ENCODE measurements around the gene SNRNP35.
"Not testable (repeated sequence)": the region's sequence is repeated elsewhere in the genome, so short reads cannot be mapped to it uniquely, and the experiment has no call there.

SNRNP35 gene

DNA sequence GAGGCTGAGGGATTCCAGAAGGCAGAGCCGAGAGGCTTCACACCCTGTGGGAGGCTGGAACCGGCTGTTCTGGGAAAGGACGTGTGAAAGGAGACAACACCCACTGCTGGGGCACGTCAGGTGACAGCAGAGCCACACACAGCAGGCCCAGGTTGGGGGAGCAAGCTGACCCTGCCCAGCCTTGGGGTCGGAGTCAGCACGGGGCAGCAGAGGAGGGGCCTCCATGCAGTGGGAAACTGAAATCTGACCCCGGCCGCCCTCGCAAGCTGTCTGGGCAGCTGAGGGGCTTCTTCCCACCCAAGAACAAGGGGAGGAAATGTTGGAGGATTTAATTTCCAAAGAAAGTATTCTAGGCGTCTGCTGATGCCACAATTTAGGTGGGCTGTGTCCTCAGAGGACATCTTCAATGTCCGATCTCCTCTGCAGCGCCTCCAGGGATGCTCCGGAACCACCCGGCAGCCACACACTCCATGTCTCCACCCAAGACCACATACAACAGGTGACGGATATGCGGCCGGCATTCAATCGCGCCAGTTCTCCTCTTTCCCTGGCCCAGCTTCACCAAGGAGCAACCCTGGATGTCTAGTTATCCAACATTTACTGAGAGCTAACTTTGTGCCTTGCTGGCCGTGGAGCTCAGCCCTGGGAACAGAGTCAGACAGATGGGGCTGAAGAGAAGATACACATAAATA is 30.7 kb downstream of the SNRNP35 start:
- no peak overlapping the region for H3K27ac ChIP-seq (ENCODE audit: insufficient read depth in 1 of 2, low read depth in 1 of 2, low read length in 2 of 2, poor library complexity in 1 of 2, severe bottlenecking in 2 of 2)
- H3K9me3 ChIP-seq (ENCODE audit: control extremely low read depth in 1 of 5, control insufficient read depth in 4 of 5, insufficient read depth in 2 of 5, low read depth in 1 of 5, low read length in 4 of 5) = no peaks in the 10 kb centered on the region
- no peaks in the 10 kb centered on the region for H3K36me3 ChIP-seq (ENCODE audit: control insufficient read depth in 4 of 4, insufficient read depth in 4 of 4, low read length in 3 of 4)
- no peaks in the 10 kb centered on the region for H3K27me3 ChIP-seq (replicated peaks in 2 of 5; ENCODE audit: control insufficient read depth in 4 of 5, insufficient read depth in 5 of 5, low read length in 4 of 5)
- CTCF ChIA-PET = no interaction called here
- POLR2A ChIA-PET = no interaction called here
- H3K4me3 ChIP-seq (ENCODE audit: control insufficient read depth in 1 of 7, extremely low read depth in 1 of 7, insufficient read depth in 4 of 7, low read depth in 2 of 7, low read length in 6 of 7) = no peak overlapping the region
- DNase-seq = no peak
- H3K4me1 ChIP-seq (ENCODE audit: control extremely low read depth in 1 of 4, control insufficient read depth in 4 of 4, insufficient read depth in 4 of 4, low read length in 3 of 4) = peaks cover 0 to 9% (median 8%) of the 10 kb centered on the region in 4 experiments
- WGBS (ENCODE audit: insufficient coverage) = 93% methylated on average over 17 of the region's 20 CpGs

DNA sequence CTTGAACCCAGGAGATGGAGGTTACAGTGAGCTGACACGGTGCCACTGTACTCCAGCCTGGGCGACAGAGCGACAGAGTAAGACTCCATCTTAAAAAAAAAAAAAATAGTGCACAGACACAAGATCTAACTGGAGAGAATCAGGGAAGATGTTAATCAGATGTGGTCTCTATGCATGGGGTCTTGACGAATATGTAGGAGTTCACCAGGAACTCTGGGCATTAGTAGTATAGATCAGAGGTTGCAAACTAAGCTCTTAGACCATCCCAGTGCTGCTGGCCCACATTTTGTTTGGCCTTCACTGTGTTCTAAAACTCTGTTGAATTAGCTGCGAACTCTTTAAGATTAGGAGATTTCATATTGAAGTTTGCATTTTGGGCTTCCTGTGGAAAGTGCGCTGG is 31.6 kb downstream of the SNRNP35 start:
- WGBS (ENCODE audit: insufficient coverage) = 100% methylated on average over 5 of the region's 6 CpGs

GRCh38 chr12:123490089-123490488 is 32.1 kb downstream of the SNRNP35 start:
- Histone ChIP-seq H3K36me3 (ENCODE audit: control insufficient read depth in 4 of 4, insufficient read depth in 4 of 4, low read length in 3 of 4) (no peaks in the 10 kb centered on the region), H3K4me3 (ENCODE audit: control insufficient read depth in 1 of 7, extremely low read depth in 1 of 7, insufficient read depth in 4 of 7, low read depth in 2 of 7, low read length in 6 of 7) (no peak overlapping the region), H3K4me1 (ENCODE audit: control extremely low read depth in 1 of 4, control insufficient read depth in 4 of 4, insufficient read depth in 4 of 4, low read length in 3 of 4) (no peaks in the 10 kb centered on the region), H3K9me3 (ENCODE audit: control extremely low read depth in 1 of 5, control insufficient read depth in 4 of 5, insufficient read depth in 2 of 5, low read depth in 1 of 5, low read length in 4 of 5) (no peaks in the 10 kb centered on the region), H3K27ac (ENCODE audit: insufficient read depth in 1 of 2, low read depth in 1 of 2, low read length in 2 of 2, poor library complexity in 1 of 2, severe bottlenecking in 2 of 2) (no peak overlapping the region), H3K27me3 (replicated peaks in 2 of 5; ENCODE audit: control insufficient read depth in 4 of 5, insufficient read depth in 5 of 5, low read length in 4 of 5) (no peaks in the 10 kb centered on the region)
- ChIA-PET CTCF (no interaction called here), POLR2A (no interaction called here)
- no peak for DNase-seq
- 98% methylated on average over 5 of the region's 5 CpGs for WGBS (ENCODE audit: insufficient coverage)

More for the DNA sequence above, 31.6 kb downstream of the SNRNP35 start:
- H3K4me3 ChIP-seq (ENCODE audit: control insufficient read depth in 1 of 7, extremely low read depth in 1 of 7, insufficient read depth in 4 of 7, low read depth in 2 of 7, low read length in 6 of 7) = no peak overlapping the region
- no peak overlapping the region for H3K27ac ChIP-seq (ENCODE audit: insufficient read depth in 1 of 2, low read depth in 1 of 2, low read length in 2 of 2, poor library complexity in 1 of 2, severe bottlenecking in 2 of 2)
- ChIA-PET CTCF (no interaction called here), POLR2A (no interaction called here)
- no peak for DNase-seq
- H3K36me3 ChIP-seq (ENCODE audit: control insufficient read depth in 4 of 4, insufficient read depth in 4 of 4, low read length in 3 of 4) = no peaks in the 10 kb centered on the region
- no peaks in the 10 kb centered on the region for H3K9me3 ChIP-seq (ENCODE audit: control extremely low read depth in 1 of 5, control insufficient read depth in 4 of 5, insufficient read depth in 2 of 5, low read depth in 1 of 5, low read length in 4 of 5)
- H3K27me3 ChIP-seq (replicated peaks in 2 of 5; ENCODE audit: control insufficient read depth in 4 of 5, insufficient read depth in 5 of 5, low read length in 4 of 5) = no peaks in the 10 kb centered on the region
- H3K4me1 ChIP-seq (ENCODE audit: control extremely low read depth in 1 of 4, control insufficient read depth in 4 of 4, insufficient read depth in 4 of 4, low read length in 3 of 4) = peaks cover 0 to under 1% (median 0%) of the 10 kb centered on the region in 4 experiments

- no peaks in the 10 kb centered on the region for H3K27me3 ChIP-seq (replicated peaks in 2 of 5; ENCODE audit: control insufficient read depth in 4 of 5, insufficient read depth in 5 of 5, low read length in 4 of 5)
- H3K27ac ChIP-seq (ENCODE audit: insufficient read depth in 1 of 2, low read depth in 1 of 2, low read length in 2 of 2, poor library complexity in 1 of 2, severe bottlenecking in 2 of 2) = no peak overlapping the region
- no peaks in the 10 kb centered on the region for H3K4me1 ChIP-seq (ENCODE audit: control extremely low read depth in 1 of 4, control insufficient read depth in 4 of 4, insufficient read depth in 4 of 4, low read length in 3 of 4)
- H3K9me3 ChIP-seq (ENCODE audit: control extremely low read depth in 1 of 5, control insufficient read depth in 4 of 5, insufficient read depth in 2 of 5, low read depth in 1 of 5, low read length in 4 of 5) = no peaks in the 10 kb centered on the region
- ChIA-PET CTCF (no interaction called here), POLR2A (no interaction called here)
- H3K36me3 ChIP-seq (ENCODE audit: control insufficient read depth in 4 of 4, insufficient read depth in 4 of 4, low read length in 3 of 4) = no peaks in the 10 kb centered on the region
- no peak for DNase-seq
- 97% methylated on average over 11 of the region's 11 CpGs for WGBS (ENCODE audit: insufficient coverage)
- H3K4me3 ChIP-seq (ENCODE audit: control insufficient read depth in 1 of 7, extremely low read depth in 1 of 7, insufficient read depth in 4 of 7, low read depth in 2 of 7, low read length in 6 of 7) = no peak overlapping the region
These were observed 33.1 kb downstream of the SNRNP35 start for GRCh38 chr12:123491056-123491455.

DNA sequence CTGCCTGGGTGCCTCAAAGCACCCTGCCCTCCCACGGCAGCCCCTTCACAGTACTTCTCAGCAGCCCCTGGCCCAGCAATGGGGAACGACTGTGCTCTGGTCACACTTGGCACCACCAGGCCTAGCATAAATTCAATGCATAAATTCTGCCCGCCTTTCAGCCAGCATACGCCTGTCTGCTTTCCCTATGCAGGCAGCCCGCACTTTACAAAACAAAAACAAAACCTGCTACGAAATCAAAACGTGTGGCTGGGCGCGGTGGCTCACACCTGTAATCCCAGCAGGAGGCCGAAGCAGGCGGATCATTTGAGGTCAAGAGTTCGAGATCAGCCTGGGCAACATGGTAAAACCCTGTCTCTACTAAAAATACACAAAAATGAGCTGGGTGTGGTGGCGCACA is 33.5 kb downstream of the SNRNP35 start:
- CTCF ChIA-PET = no interaction called here
- Histone ChIP-seq H3K27ac (ENCODE audit: insufficient read depth in 1 of 2, low read depth in 1 of 2, low read length in 2 of 2, poor library complexity in 1 of 2, severe bottlenecking in 2 of 2) (no peak overlapping the region), H3K27me3 (replicated peaks in 2 of 5; ENCODE audit: control insufficient read depth in 4 of 5, insufficient read depth in 5 of 5, low read length in 4 of 5) (no peaks in the 10 kb centered on the region), H3K4me3 (ENCODE audit: control insufficient read depth in 1 of 7, extremely low read depth in 1 of 7, insufficient read depth in 4 of 7, low read depth in 2 of 7, low read length in 6 of 7) (no peak overlapping the region), H3K36me3 (ENCODE audit: control insufficient read depth in 4 of 4, insufficient read depth in 4 of 4, low read length in 3 of 4) (no peaks in the 10 kb centered on the region), H3K4me1 (ENCODE audit: control extremely low read depth in 1 of 4, control insufficient read depth in 4 of 4, insufficient read depth in 4 of 4, low read length in 3 of 4) (no peaks in the 10 kb centered on the region), H3K9me3 (ENCODE audit: control extremely low read depth in 1 of 5, control insufficient read depth in 4 of 5, insufficient read depth in 2 of 5, low read depth in 1 of 5, low read length in 4 of 5) (no peaks in the 10 kb centered on the region)
- POLR2A ChIA-PET = no interaction called here
- WGBS (ENCODE audit: insufficient coverage) = 99% methylated on average over 8 of the region's 13 CpGs
- DNase-seq = no peak

- POLR2A ChIA-PET = interaction anchor here (0.5 kb wide), 1 partner anchor 292 kb away, joined by 3 read pairs; no protein-coding TSS in a partner anchor
- H3K4me3 ChIP-seq (ENCODE audit: control insufficient read depth in 1 of 7, extremely low read depth in 1 of 7, insufficient read depth in 4 of 7, low read depth in 2 of 7, low read length in 6 of 7); H3K27ac ChIP-seq (ENCODE audit: insufficient read depth in 1 of 2, low read depth in 1 of 2, low read length in 2 of 2, poor library complexity in 1 of 2, severe bottlenecking in 2 of 2); H3K4me1 ChIP-seq (ENCODE audit: control extremely low read depth in 1 of 4, control insufficient read depth in 4 of 4, insufficient read depth in 4 of 4, low read length in 3 of 4); H3K9me3 ChIP-seq (ENCODE audit: control extremely low read depth in 1 of 5, control insufficient read depth in 4 of 5, insufficient read depth in 2 of 5, low read depth in 1 of 5, low read length in 4 of 5); H3K36me3 ChIP-seq (ENCODE audit: control insufficient read depth in 4 of 4, insufficient read depth in 4 of 4, low read length in 3 of 4); H3K27me3 ChIP-seq (replicated peaks in 2 of 5; ENCODE audit: control insufficient read depth in 4 of 5, insufficient read depth in 5 of 5, low read length in 4 of 5); CTCF ChIA-PET: not testable (repeated sequence)
- WGBS (ENCODE audit: insufficient coverage) = 96% methylated on average over 3 of the region's 7 CpGs
- DNase-seq = peak in 2 of 3 donors; percentile 7 to 23
These were observed 34.5 kb downstream of the SNRNP35 start for GRCh38 chr12:123492339-123493039.

DNA sequence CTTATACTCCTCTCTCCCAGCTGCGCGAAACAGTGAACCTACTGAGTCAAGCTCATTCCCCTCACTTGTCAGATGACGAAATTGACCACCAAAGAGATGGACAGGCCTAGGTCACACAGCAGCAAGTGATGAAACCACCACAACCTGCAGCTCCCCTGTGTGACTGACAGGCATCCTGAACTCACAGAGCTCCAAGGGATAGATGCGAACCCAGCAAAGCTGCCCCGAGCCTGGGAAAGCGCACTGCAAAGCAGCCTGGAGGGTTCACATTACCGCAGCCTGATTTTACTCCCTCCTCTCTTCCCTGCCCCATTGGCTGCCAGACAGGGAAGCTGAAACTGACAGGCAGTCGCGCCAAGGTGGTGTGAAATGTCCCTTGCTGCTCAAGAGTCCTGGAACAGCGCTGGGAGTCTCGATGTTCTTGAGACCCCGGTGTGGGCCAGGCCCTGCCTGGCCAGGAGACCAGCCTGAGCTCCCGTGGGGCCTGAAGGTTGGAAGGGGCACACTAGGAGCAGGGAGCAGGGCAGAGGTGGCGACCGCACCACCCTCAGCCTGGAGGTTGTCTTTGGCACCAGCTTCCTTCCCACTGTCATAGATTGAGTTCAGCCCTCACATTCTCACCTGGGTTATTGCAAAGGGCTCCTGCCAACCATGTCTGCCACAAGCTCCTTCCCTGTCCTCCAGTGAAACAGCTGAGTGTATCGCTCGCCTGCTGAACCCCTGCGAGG is 36.3 kb downstream of the SNRNP35 start:
- Histone ChIP-seq H3K27ac (ENCODE audit: insufficient read depth in 1 of 2, low read depth in 1 of 2, low read length in 2 of 2, poor library complexity in 1 of 2, severe bottlenecking in 2 of 2) (no peak overlapping the region), H3K4me1 (ENCODE audit: control extremely low read depth in 1 of 4, control insufficient read depth in 4 of 4, insufficient read depth in 4 of 4, low read length in 3 of 4) (no peaks in the 10 kb centered on the region), H3K27me3 (replicated peaks in 2 of 5; ENCODE audit: control insufficient read depth in 4 of 5, insufficient read depth in 5 of 5, low read length in 4 of 5) (no peaks in the 10 kb centered on the region), H3K4me3 (ENCODE audit: control insufficient read depth in 1 of 7, extremely low read depth in 1 of 7, insufficient read depth in 4 of 7, low read depth in 2 of 7, low read length in 6 of 7) (no peak overlapping the region), H3K36me3 (ENCODE audit: control insufficient read depth in 4 of 4, insufficient read depth in 4 of 4, low read length in 3 of 4) (no peaks in the 10 kb centered on the region), H3K9me3 (ENCODE audit: control extremely low read depth in 1 of 5, control insufficient read depth in 4 of 5, insufficient read depth in 2 of 5, low read depth in 1 of 5, low read length in 4 of 5) (no peaks in the 10 kb centered on the region)
- CTCF ChIA-PET = interaction anchor here (0.9 to 1.8 kb wide), 2 partner anchors 62 to 64 kb away, joined by 3 to 5 read pairs; no protein-coding TSS in a partner anchor
- no peak for DNase-seq
- POLR2A ChIA-PET = no interaction called here
- 95% methylated on average over 16 of the region's 18 CpGs for WGBS (ENCODE audit: insufficient coverage)

Data from common myeloid progenitor, CD34-positive (primary cell).